HG02759 (cell line): ENCODE measurements around the gene TDP1.

Experiments used
- ATAC-seq: cut with Tn5 transposase; IDR thresholded peaks from one replicate; pipeline ENCODE4 v1.9.1; 2021; ENCODE audit warnings: mild to moderate bottlenecking, moderate library complexity; ENCODE audit not compliant: unreplicated experiment

TDP1 gene

DNA sequence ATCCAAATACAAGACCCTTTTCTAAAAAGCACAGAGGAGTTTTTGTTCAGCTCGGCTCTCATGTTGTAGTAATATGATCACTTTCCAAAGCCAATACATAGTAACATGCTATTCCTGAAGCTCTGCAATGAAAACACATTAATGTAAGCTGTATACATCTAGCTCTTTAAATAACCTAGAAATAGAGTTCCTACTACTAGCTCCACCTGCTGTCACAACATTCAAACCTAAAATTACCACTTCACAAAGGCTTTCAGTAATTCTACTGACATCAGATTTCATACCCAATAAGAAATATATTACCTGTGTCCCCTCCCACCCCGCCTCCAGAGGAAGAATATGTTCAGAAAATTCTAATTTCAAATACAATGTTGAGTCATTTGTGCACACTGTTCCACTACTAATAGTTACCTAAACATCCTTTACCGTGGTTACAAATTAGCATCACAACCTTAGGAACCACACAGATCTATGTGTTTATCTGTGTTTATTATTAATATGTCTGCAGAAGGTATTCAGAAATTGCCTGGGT lies 19.0 kb upstream of the TDP1 start:
- ATAC-seq, result no peak

- ATAC-seq, result no peak
Observed at GRCh38 chr14:89941830-89942377, 13.8 kb upstream of the TDP1 start.

GRCh38 chr14:89947344-89947743 lies 8.4 kb upstream of the TDP1 start:
- ATAC-seq, result no peak

DNA sequence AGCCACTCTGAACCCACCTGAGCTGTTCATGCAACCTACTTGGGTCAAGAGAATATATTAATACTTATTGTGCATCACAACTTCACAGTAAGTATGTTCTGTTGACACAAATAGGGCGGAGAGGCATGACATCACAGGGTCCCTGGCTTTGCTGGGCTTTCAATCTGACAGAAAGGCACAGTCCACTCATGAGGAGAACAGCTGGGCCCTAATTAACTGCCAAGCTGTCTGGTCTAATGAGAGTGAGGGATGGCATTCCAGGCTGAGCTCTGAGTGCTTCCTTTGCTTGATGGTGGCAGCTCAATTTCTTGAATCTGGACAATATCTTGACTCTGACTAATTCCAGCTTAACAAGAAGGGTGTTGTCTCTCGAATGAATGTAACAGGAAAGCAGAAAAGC lies 3.2 kb upstream of the TDP1 start:
- ATAC-seq, result no peak

- ATAC-seq, result no peak
Observed at GRCh38 chr14:89953602-89954001, 2.1 kb upstream of the TDP1 start.

DNA sequence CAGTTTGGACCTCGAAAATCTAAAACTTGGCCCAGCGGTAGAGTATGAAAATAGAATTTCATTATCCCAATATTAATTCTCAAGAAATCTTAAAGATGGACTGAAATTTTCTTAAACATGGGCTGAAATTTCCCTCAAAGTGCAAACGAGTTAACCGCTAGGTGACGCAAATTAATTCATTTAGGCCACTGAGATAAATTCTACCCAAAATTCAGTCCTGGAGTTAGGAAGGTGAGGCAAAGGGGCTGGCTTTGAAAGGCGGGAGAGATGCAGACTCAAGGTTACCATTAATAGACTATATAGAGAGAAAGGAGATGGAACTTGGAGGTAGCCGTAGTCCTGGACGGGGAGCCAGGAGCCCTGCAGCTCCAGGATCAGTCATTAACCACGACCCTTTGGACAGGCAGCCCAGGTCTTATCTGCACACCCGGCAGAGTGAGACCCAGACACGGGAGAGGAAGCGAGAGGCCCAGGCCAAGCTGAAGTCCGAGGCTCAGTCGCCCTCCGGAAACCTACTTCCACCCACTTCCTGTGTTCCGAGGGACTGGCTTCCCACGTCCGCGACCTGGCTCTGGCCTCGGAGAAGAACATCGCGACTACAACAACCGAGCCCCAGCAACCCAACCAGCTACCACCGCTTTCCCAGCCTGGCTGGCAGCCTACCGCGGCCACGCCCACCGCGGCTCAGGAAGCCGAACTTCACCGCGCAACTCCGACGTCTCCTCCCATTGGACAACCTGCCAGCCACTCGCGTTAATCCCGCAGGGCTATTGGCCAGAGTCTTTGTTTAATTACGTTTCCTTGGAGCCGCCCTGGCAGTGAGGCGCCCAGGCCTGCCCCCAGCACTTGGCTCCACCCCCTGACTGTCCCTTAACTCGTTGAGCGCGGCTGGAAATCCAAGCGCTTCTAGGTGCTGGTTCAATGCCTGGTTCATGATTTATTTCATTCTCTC lies 1.4 kb upstream of the TDP1 start, which contains the start of gene EFCAB11:
TSS of gene EFCAB11 (minus strand) at position 661 of the 952 bp plus-strand sequence. CDS start at position 591, 70 bp downstream.
- ATAC-seq, result peak; percentile 83

GRCh38 chr14:89955022-89955744 lies 544 bp upstream of the TDP1 start:
- peak; percentile 9 for ATAC-seq

GRCh38 chr14:89956661-89957009 lies 908 bp downstream of the TDP1 start:
- no peak for ATAC-seq

DNA sequence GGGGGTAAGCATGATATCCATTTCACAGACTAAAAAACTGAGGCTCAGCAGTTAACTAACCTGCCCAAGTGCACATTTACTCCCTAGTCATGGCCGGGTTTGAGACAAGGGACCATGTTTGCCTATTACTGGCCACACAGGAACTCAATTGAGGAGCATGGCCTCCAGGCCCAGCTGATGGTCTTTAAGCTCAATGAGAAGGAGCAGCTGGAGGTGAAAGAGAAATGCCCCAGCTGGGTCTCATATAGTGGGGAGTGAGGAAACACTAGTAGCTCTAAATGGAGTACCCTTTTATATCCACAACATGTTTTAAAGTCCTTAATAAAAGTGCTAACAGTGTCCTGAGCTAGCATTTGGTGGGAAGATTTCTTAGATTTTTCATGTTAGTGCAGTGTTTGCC lies 1.6 kb downstream of the TDP1 start:
- ATAC-seq, result no peak

DNA sequence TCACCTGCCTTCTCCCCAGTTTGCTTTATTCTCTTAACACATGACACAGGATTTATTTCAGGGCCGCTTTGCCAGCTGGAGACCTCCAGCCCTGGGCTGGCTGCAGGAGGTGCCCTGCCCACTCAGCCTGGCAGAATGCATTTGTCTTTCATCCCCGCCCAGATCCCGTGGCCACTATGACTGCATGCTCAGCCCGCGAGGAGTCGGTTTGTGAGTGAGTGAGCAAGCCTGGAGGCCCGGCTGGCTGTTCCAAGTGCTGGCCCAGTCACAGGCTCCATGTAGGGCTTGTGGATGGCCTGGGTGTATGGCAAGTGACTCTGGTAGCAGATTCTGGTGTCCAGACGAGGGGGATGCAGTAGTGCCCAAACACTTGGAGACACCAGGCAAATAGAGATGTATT lies 2.1 kb downstream of the TDP1 start:
- ATAC-seq, result no peak

GRCh38 chr14:89958966-89959365 lies 3.2 kb downstream of the TDP1 start:
- no peak for ATAC-seq

DNA sequence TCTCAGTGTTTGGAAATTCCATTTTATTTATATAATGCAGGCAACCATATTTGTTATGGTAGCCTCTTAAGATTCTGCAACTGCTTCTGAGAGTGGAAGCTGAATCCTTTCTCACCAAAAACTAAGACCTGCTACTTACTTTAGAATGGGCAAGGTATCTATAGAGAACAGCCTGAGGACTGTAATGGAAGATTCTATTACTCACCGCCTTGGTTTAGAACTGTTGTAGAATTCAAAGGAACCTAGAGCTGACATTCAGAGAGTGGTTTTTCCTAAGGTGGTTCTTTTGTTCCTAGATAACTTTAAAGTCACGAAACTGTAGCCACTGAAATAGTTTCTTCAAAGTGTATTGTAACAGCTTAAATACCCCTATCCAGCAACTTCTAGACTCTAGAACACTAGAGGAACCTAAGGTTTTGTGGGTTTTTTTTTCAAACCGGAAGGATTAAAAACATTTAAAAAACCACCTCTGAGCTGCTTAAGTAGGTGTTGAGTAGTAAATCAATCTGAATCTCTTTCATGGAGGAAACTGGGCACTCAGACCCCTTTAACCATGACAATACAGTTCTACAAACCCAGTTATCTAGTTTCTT lies 4.2 kb downstream of the TDP1 start:
- ATAC-seq, result no peak

- ATAC-seq, result no peak
Observed at GRCh38 chr14:89960914-89961313, 5.2 kb downstream of the TDP1 start.

- no peak for ATAC-seq
Observed at GRCh38 chr14:89963288-89963978, 7.7 kb downstream of the TDP1 start.

GRCh38 chr14:89965839-89966238 lies 10.1 kb downstream of the TDP1 start:
- no peak for ATAC-seq

- ATAC-seq, result peak; percentile 63
Observed at GRCh38 chr14:89973234-89973823, 17.6 kb downstream of the TDP1 start.

DNA sequence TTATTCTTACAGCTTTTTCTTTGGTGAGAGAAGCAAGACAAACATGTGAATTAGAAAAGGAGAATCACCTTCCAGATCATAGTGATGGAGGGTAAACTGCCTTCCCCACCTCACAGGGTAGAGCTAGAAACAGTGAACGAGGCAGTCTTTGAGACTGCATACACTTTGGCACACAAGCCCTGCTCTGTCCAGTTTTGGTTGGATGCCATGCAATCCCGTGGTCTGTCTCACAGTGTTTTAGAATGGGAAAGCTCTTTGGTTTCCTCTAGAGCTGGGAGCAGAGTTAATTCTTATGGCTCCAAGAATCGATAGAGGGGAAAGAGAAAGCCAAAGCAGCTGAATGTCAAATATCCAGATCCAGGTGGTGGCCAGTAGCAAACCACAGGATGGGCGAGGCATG lies 21.9 kb downstream of the TDP1 start:
- ATAC-seq, result no peak

- ATAC-seq, result no peak
Observed at GRCh38 chr14:89978656-89979055, 22.9 kb downstream of the TDP1 start.

- no peak for ATAC-seq
Observed at GRCh38 chr14:89983375-89983774, 27.6 kb downstream of the TDP1 start.
